B cell (primary cell): Measurements from ENCODE around the gene GRM3.

ENCODE experiments used
- EZH2 ChIP-seq: IDR thresholded peaks from 2 replicates; pipeline ENCODE4 v1.6.1; 2012; ENCODE audit warnings: borderline replicate concordance, low read depth, mild to moderate bottlenecking, moderate library complexity, low read length; ENCODE audit not compliant: insufficient read depth, poor library complexity, severe bottlenecking
- TF ChIP-seq, protein P1 (sequence below): fragments of 200-600 bp; IDR thresholded peaks from one replicate; pipeline ENCODE4 v1.8.0; 2022; ENCODE audit warnings: antibody characterized with exemption, mild to moderate bottlenecking

DNA sequence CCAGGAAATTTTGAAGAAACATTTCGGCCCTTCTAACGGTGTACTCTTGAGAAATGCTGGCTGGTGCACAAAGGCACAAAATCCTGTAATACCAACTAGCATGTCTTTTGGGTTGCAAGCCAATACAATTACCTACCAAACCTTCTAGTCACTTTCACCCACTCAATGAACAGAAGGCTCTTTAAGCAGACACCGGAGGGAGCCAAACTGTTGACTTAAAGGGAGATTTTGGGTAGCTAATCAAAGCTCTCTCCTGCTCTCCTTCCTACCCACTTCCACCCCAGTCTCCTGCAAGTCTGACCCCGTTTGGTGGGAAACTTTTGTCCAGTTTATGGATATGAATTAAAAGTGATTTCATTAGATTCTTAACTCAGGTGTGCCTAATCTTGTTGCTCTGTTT is 24.0 kb downstream of the GRM3 start:
- TF ChIP-seq, protein P1, sequence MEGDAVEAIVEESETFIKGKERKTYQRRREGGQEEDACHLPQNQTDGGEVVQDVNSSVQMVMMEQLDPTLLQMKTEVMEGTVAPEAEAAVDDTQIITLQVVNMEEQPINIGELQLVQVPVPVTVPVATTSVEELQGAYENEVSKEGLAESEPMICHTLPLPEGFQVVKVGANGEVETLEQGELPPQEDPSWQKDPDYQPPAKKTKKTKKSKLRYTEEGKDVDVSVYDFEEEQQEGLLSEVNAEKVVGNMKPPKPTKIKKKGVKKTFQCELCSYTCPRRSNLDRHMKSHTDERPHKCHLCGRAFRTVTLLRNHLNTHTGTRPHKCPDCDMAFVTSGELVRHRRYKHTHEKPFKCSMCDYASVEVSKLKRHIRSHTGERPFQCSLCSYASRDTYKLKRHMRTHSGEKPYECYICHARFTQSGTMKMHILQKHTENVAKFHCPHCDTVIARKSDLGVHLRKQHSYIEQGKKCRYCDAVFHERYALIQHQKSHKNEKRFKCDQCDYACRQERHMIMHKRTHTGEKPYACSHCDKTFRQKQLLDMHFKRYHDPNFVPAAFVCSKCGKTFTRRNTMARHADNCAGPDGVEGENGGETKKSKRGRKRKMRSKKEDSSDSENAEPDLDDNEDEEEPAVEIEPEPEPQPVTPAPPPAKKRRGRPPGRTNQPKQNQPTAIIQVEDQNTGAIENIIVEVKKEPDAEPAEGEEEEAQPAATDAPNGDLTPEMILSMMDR = no peak
- TF ChIP-seq EZH2 = no peak
